DOHH2 (cell line): Measurements from ENCODE around the gene MAFG.

Source experiments
- H3F3A ChIP-seq: fragments of 200-600 bp; sonication (generic), shearing (Covaris generic); 2 replicates; pipeline ENCODE4 v1.6.0; 2016; ENCODE audit warnings: antibody characterized with exemption, mild to moderate bottlenecking; ENCODE audit not compliant: control insufficient read depth, insufficient read depth
- H3K27ac ChIP-seq: fragments of 200-600 bp; sonication (generic); 2 replicates; pipeline ENCODE4 v1.5.1; 2014; ENCODE audit warnings: low read depth, mild to moderate bottlenecking, low read length, moderate library complexity
- H3K27me3 ChIP-seq: fragments of 200-600 bp; sonication (generic); 2 replicates; pipeline ENCODE4 v1.6.1; 2014; ENCODE audit warnings: mild to moderate bottlenecking, low read length, mixed read lengths; ENCODE audit not compliant: control insufficient read depth
- H3K36me3 ChIP-seq: fragments of 200-600 bp; sonication (generic); 2 replicates; pipeline ENCODE4 v1.6.1; 2014; ENCODE audit warnings: mild to moderate bottlenecking, low read length, moderate library complexity, mixed read lengths; ENCODE audit not compliant: control insufficient read depth
- H3K4me1 ChIP-seq: fragments of 200-600 bp; sonication (generic); 2 replicates; pipeline ENCODE4 v1.6.1; 2014; ENCODE audit warnings: mild to moderate bottlenecking, low read length, mixed read lengths; ENCODE audit not compliant: control insufficient read depth
- H3K4me2 ChIP-seq: fragments of 200-600 bp; sonication (generic); 2 replicates; pipeline ENCODE4 v1.6.0; 2014; ENCODE audit warnings: mild to moderate bottlenecking, low read length, moderate library complexity
- H3K4me3 ChIP-seq: fragments of 200-600 bp; sonication (generic); 2 replicates; pipeline ENCODE4 v1.5.1; 2014; ENCODE audit warnings: mild to moderate bottlenecking, low read length, mixed read lengths
- H3K79me2 ChIP-seq: fragments of 200-600 bp; sonication (generic); 2 replicates; pipeline ENCODE4 v1.6.1; 2014; ENCODE audit warnings: mild to moderate bottlenecking, low read length, mixed read lengths; ENCODE audit not compliant: control insufficient read depth
- H3K9me2 ChIP-seq: fragments of 200-600 bp; sonication (generic); replicated peaks from 2 replicates; pipeline ENCODE4 v1.6.1; 2014; ENCODE audit warnings: mild to moderate bottlenecking, low read length, mixed read lengths; ENCODE audit not compliant: control insufficient read depth
- H3K9me3 ChIP-seq: fragments of 200-600 bp; sonication (generic); 2 replicates; pipeline ENCODE4 v1.6.1; 2014; ENCODE audit warnings: antibody characterized with exemption, low read length, mixed read lengths; ENCODE audit not compliant: control insufficient read depth, insufficient read depth
- H4K20me1 ChIP-seq: fragments of 200-600 bp; sonication (generic); 2 replicates; pipeline ENCODE4 v1.6.0; 2014; ENCODE audit warnings: low read depth, mild to moderate bottlenecking, antibody characterized with exemption, low read length, moderate library complexity; ENCODE audit not compliant: control insufficient read depth, insufficient read depth
- CTCF ChIP-seq: fragments of 200-600 bp; sonication (generic); IDR thresholded peaks from one replicate; pipeline ENCODE4 v1.5.1; 2014; ENCODE audit warnings: antibody characterized with exemption, mild to moderate bottlenecking, low read depth, low read length; ENCODE audit not compliant: poor library complexity, severe bottlenecking
- EZH2phosphoT487 ChIP-seq: fragments of 200-600 bp; sonication (generic); IDR thresholded peaks from 2 replicates; pipeline ENCODE4 v1.6.1; 2017; ENCODE audit warnings: borderline replicate concordance, mild to moderate bottlenecking, antibody characterized with exemption, low read length, moderate library complexity, mixed read lengths

MAFG gene

GRCh38 chr17:81952792-81953228, 25.3 kb upstream of the MAFG start:
- Histone ChIP-seq H3K36me3 (no peaks in the 10 kb centered on the region), H3K4me1 (peaks cover 3% of the 10 kb centered on the region; the same call in 1 of the 2 replicates), H3K79me2 (no peaks in the 10 kb centered on the region), H4K20me1 (no peaks in the 10 kb centered on the region), H3K9me2 (no peaks in the 10 kb centered on the region), H3K4me2 (no peak overlapping the region), H3K9me3 (no peaks in the 10 kb centered on the region), H3K27me3 (peaks cover under 1% of the 10 kb centered on the region; the same call in 1 of the 2 replicates), H3F3A (no peaks in the 10 kb centered on the region), H3K27ac (no peak overlapping the region), H3K4me3 (no peak overlapping the region)
- TF ChIP-seq EZH2phosphoT487, result no peak
- no peak for TF ChIP-seq CTCF

DNA sequence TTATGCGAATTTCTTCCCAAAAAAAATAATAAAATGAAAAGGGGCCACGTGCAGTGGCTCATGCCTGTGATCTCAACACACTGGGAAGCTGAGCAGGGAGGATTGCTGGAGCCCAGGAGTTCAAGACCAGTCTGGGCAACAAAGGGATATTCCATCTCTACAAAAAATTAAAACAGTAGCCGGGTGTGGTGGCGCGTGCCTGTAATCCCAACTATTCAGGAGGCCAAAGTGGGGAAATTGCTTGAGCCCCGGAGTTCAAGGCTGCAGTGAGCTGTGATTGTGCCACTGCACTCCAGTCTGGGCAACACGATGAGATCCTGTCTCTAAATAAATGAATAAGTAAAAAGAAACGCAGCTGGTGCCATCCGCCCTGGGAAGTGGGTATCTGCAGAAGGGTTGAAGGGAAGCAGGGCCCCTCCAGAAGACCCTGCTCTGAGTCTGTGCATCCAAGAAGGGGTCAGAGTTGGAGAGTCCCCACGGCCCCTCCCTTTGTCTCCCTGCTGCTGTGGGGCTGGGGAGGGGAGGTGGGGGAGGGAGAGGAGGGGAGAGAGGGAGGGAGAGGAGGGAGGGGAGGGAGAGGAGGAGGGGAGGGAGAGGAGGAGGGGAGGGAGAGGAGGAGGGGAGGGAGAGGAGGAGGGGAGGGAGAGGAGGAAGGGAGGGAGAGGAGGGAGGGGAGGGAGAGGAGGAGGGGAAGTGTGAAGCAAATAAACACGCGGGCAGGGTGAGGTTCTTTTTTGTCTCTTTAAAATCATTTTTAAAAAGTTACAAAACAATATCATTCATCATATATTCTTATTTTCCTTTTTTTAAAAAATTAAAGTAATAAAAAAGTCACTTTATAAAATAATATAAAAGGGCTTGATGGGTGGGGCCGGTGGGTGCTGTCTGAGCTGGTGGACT, 24.5 kb upstream of the MAFG start:
- H4K20me1 ChIP-seq, result no peaks in the 10 kb centered on the region
- no peaks in the 10 kb centered on the region for H3K9me3 ChIP-seq
- H3K27me3 ChIP-seq, result no peaks in the 10 kb centered on the region
- no peak overlapping the region for H3K4me3 ChIP-seq
- no peak overlapping the region for H3K4me2 ChIP-seq
- TF ChIP-seq CTCF (no peak), EZH2phosphoT487 (no peak)
- no peak overlapping the region for H3K27ac ChIP-seq
- no peaks in the 10 kb centered on the region for H3K79me2 ChIP-seq
- peaks cover 3% of the 10 kb centered on the region; the same call in 1 of the 2 replicates for H3K4me1 ChIP-seq
- H3K9me2 ChIP-seq, result no peaks in the 10 kb centered on the region
- no peaks in the 10 kb centered on the region for H3F3A ChIP-seq
- no peaks in the 10 kb centered on the region for H3K36me3 ChIP-seq

DNA sequence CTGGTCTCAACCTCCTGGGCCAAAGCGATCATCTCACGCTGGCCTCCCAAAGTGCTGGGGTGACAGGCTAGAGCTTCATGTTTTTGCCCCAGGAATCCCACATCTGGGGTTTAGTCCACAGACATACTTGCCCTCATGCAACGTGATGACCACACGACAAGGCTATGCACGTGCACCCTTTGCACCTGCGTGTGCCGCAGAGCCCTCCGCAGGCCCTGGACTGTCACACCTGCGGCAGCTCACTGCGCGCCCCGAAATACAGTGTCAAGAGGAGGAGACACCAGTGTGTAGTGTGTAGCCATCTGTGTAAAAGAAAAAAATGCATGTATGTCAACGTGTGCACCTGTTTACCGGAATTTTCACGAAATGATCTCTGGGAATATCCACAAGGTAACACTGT, 23.0 kb upstream of the MAFG start:
- Histone ChIP-seq H3K4me2 (no peak overlapping the region), H3K79me2 (no peaks in the 10 kb centered on the region), H3K27me3 (no peaks in the 10 kb centered on the region), H3K4me1 (peaks cover 3% of the 10 kb centered on the region; the same call in 1 of the 2 replicates), H3K36me3 (no peaks in the 10 kb centered on the region), H4K20me1 (no peaks in the 10 kb centered on the region), H3K9me2 (no peaks in the 10 kb centered on the region), H3K27ac (no peak overlapping the region), H3K4me3 (no peak overlapping the region), H3K9me3 (no peaks in the 10 kb centered on the region), H3F3A (no peaks in the 10 kb centered on the region)
- TF ChIP-seq CTCF (no peak), EZH2phosphoT487 (no peak)
